NOMO-1 (cell line): ENCODE measurements around the gene DNPH1.

Experiments
- DNase-seq, 2 experiments: peaks; one replicate each; lab custom pipeline; 2025; ENCODE audit not compliant: unreplicated experiment in 2 of 2; lab: John Stamatoyannopoulos, UW

The DNPH1 gene

DNA sequence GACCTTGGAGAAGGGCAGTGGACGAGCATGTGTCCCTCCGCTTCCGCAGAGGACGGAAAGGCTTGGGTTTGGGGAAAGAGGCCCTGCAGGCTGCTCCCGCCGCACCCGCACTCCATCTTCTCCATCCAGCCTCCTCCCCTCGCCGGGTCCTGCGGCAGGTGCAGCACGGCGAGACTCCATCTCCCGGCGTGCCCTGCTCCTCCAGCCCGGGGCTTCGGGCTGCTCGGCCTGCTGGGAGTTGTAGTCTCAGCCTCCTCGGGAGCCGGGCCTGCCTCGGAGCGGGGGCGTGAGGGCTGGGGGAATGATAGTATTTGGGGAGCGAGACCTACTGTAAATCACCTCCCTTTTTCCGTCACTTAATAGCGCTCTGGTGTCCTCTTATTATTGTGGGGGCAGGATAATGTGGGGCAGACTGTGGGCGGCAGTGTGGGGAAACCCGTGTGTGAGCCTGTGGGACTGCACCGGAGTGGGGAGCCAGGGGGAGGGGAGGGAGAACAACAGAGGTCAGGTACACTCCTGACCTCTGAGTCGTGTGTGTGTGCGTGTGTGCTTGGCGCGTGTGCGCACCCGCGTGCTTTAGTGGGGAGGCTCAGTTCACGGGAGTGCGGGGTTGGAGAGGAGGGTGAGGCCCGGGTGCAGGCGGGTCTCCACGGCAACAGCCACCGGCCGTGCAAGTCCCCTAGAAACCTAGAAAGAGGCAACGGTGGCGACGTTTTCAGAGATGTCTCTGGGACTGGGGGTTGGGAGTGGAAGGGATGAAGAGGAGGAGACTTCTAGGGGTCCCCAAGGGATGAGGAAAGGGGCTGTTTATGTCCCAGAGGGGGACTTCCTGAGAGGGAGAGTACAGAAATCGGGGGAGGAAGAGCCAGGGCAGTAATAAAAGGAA, 18.1 kb upstream of the DNPH1 start:
- peak; percentile 67 to 78 for DNase-seq

DNA sequence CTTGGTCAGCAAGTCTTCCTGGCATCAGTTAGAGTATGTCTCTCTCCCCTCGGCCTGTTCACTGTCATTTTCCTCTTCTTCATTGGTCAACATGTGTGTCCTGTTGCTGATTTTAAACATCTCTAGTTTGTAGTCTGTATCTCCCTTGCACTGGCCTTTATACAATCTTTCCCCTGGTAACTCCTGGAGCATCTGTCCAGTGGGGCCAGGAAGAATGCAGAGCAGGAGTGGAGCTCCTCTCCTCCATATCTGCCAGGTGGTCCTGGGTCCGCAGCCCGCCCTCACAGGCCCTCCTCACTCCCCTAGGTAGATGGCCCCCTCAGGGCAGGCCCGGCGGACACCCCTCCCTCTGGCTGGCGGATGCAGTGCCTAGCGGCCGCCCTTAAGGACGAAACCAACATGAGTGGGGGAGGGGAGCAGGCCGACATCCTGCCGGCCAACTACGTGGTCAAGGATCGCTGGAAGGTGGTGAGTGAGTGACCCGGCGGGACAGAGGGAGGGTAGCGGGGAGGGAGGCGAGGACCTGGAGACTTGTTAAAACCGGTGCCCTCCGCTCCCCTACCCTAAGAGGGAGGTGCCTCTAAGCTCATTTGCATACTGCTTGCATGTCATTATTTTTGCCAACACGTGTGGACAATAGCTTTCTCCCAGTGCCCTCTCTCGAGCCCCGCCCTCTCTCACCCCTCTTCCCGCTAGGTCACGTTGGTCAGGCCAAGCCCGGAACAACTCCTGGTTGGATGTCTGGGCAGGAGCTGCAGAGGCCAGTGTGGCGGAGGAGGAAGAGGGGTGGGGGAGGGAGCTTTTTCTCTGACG, 17.2 kb upstream of the DNPH1 start:
- peak; percentile 48 to 51 for DNase-seq

DNA sequence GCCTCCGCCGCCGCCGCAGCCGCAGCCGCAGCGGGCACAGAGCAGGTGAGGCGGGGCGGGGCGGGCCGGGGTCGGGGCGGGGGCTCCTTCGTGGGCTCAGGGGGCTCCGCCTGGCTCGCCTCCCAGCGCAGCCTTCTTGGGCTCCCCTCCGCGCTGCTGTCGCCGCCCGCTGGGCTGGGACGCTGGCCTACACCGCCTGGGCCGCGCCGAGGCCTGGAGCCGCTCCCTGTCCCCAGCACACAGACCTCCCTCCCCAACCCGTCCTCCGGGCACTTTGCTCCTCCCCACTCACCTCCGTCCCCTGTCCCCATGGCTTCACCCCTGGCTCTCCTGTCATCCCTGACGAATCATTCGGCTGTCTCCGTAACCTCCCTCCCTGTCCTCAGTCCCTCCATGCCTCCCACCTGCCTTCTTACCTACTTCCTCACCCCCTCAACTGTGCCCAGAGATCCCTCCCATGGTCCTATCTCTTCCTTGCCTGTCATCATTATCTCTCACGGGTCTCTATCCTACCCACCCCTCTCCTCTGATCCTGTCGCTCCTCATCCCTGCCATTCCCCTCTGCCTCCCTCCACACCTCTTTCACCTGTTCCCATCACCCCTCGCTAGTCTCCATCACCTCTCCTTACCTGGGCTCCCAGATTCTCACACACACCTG, 14.5 kb upstream of the DNPH1 start:
- DNase-seq = no peak

DNA sequence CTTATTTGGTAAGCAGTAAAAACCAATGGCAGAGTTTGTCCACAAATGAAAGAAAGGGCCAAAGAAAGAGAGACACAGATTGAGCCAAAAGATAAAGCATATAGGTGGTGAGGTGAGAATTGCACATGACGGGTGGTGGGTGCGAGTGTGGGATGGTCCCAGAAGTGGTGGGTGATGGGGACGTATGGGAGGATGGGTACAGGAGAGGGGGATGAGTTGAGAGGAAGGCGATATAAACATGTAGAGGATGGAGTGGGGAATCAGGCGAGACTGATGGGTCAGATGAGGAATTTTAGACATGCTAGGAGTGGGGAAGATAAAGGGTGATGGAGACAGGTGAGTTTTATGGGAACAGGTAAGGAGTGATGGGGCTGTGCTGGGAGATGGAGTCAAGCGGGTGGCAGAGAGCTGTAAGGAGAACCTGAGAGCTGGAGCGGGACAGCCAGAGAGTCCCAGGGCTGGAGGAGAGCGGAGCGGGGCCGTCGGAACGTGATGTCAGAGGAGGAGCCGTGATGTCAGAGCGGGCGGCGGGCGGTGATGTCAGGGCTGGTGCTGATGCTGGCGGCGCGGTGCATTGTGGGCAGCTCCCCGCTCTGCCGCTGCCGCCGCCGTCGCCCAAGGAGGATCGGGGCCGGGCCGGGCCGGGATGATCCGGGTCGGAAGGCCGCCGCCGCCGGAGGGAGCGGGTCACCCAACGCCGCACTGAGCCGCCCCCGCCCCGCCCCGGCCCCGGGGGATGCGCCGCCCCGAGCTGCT, 13.8 kb upstream of the DNPH1 start, which contains the start of gene TTBK1:
Gene TTBK1, plus strand, starts transcription at position 574 of the 756 bp plus-strand sequence. CDS start 3,180 bp downstream, outside the sequence.
- no peak for DNase-seq

DNA sequence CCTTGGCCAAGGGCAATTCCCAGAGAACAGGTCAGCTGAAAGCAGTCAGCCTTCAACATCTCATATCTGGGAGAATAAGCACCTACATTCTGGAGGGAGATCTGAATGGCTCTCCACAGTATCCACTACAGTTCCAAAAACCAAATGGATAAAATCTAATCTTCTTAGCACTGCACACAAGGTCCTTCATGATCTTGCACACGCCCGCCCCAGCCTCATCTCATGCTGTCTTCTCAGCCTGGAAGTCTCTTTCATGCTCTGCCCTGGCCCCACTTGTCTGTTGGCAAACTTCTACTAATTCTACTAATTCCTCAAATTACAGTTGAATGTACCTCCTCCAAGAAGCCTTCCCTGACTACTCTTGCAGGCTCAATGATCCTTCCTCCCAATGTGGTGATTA, 12.2 kb upstream of the DNPH1 start:
- DNase-seq = no peak

DNA sequence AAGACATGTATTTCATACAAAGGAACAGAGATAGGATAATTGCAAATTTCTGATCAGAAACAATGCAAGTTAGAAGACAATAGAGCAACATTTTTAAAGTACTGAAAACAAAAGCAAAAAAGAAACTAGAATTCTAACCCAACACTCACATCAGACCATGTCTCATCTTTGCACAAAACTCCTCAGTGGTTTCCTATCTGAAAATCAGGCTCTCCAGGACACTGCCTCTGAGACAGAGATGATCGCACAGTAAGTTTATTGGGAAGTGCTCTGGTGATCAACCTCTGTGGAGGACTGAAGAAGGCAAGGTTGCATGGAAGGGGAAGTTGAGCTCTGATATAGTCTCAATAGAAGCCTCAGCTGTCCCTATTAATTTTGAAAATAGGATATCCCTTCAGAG, 11.7 kb upstream of the DNPH1 start:
- peak in 1 of 2 experiments; percentile 13 for DNase-seq

DNA sequence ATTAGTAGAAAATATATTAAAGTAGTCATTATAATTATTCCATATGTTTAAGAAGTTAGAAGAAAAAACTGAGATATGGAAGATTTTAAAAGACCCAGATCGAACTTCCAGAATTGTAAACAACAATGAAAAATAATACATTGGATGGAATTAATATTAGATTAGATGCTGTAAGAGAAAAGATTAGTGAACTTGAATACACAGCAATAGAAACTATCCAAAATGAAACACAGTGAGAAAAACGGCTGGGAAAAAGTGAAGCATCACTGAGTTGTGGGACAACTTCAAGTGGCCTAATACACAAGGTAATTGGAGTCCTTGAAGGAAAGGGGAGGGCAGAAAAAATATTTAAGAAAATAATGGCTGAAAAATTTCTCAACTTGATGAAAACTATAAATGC, 9.8 kb upstream of the DNPH1 start:
- DNase-seq = no peak

DNA sequence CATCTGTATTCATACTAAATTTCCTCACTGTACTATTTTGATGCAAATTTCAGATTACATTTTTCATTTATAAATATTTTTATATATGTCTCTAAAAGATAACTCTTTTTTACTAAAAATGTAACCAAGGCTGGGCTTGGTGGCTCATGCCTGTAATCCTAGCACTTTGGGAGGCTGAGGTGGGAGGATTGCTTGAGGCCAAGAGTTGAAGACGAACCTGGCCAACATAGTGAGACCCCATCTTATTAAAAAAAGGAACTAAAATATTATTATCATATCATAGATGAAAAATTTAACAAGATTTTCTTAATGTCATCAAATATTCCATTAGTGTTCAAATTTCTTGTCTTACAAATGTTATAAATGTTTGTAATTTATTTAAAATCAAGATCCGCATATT, 6.6 kb upstream of the DNPH1 start:
- DNase-seq = no peak

DNA sequence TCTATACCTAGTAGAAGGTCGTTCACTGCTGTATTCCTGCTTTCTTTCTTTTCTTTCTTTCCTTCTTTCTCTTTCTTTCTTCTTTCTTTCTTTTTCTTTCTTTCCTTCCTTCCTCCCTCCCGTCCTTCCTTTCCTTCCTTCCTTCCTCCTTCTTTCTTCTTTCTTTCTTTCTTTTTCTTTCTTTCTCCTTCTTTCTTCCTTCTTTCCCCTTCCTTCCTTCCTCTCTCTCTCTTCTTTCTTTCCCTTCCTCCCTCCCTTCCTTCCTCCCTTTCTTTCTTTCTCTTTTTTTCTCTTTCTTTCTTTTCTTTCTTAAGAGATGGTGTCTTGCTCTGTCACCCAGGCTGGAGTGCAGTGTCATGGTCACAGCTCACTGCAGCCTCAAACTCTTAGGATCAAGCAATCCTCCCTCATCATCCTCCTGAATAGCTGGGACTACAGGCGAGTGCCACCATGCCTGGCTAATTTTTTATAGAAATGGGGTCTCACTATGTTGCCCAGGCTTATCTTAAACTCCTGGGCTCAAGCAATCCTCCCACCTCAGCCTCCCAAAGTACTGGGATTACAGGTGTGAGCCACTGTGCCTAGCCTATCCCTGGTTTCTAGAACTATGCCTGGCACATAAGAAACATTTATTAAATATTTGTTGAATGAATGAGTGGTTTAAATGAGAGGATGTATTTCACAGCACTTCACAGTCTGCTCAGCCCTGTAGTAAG, 2.6 kb upstream of the DNPH1 start:
- DNase-seq = no peak

DNA sequence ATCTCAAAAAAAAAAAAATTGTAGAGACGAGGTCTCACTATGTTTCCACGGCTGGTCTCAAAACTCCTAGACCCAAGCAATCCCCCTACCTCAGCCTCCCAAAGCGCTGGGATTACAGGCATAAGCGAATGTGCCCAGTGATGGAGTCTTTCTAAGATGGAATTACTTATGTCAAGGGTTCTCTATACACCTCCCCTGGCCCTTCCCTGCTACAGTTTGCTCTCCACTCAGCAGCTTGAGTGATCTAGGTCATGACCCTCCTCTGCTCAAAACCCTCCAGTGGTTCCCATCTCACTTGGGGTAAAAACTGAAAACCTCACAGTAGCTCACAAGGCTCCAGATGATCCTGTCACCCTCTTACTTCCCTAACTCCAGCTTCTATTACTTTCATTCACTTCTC, 1.8 kb upstream of the DNPH1 start:
- no peak for DNase-seq

DNA sequence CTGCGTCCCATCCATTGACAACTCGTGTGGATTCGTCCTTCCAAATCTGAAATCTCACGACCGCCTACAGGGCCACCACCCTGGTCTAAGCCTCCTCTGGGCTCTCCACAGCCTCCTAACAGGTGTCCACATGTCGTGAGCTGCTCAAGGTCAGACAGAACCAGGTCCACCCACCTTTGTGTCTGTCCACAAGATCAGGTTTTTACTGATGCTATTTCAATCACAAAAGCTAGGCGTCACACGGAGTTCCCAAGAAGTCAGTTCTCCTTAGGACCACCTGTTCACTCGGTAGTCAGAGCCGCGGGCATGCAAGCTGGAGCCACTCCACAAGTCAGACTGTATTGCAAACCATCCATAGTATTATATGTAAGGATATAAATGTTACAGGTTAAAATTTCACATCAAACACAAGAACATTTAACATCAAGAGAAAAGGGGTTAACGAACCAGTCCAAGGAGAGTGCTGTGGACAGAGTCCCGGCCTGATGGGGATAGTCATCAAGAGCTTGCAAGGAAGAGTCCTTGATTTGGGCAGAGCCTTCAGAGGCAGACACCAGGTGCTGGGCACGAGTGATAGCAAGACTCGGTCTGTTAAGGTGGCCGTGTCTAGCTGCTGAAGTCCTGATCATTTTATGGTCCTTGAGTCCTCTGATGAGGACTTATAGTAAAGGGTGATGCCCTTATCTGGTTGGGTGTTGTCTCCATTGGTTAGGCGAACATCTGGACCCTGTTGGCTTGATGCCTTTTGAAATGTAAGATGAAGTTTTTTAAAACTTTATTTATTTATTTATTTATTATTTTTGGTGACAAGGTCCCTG, 731 bp upstream of the DNPH1 start:
- no peak for DNase-seq

DNA sequence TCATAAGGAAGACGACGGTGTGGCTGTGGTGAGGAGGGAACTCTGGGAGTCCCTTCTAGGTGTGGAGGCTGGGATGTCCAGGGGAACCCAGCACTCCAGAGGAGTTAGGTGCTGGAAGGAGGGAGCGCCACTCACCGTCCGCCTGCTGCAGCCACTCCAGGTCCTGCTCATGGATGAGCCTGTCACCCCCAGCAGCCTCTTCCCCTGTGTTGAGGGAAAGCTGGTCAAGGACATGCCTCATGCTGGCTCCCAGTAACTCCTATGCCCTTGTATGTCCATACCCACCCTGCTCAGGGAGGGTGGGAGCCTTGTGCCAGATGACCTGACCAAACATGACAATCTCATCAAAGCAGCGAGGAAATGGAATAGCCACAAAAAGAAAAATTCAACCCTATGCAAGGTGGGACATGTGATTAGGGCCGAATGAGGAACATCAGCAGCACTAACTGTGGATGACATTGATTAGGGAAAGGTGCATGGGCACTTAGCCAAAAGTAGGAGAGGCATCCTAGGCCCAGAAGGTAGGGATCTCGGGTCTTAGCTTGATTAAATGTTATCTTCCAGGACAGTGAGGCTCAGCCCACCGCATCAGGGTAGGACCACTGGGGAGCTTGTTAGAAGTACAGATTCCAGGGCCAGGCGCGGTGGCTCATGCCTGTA, 3.0 kb downstream of the DNPH1 start:
- DNase-seq = no peak

DNA sequence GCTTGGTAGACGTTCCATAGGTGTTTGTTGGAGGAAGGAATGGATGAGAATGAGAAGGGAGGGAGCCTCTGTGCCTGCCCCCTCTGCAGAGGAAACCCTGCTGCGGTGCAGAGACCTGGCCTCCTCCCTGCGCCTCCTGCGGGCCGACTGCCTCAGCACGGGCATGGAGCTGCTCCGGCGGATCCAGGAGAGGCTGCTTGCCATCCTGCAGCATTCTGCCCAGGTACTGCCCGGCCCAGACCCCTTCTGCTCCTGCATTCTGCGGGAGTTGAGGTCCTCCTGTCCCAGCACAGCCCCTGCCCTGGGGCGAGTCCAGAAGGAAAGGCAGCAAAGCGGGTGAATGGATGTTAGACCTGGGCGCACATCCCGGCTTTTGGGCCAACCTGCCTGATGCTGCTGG, 6.1 kb downstream of the DNPH1 start:
- DNase-seq = no peak

DNA sequence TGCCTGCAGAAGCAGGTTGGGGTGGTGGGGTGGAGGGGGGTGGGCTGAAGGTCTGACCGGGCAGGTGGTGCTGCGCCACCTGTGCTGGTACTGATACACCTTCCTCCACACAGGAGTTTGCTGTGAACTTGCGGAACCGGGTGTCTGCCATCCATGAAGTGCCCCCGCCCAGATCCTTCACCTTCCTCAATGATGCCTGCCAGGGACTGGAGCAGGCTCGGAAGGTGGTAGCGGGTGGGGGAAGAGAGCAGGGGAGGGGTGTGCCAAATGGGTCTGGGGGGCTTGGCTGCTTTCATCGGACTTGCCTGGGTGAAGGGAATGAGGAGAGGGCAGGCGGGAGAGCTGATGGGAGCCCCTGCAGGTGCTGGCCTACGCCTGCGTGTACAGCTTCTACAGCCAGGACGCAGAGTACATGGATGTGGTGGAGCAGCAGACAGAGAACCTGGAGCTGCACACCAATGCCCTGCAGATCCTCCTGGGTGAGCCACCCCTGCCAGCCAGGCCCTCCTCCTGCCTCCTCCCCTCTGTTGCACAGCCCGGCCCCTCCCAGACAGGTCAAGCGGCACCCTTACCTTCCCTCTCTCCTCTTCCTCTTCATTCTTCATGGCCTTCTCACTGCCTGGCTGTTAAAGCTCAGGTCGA, 6.7 kb downstream of the DNPH1 start:
- no peak for DNase-seq

DNA sequence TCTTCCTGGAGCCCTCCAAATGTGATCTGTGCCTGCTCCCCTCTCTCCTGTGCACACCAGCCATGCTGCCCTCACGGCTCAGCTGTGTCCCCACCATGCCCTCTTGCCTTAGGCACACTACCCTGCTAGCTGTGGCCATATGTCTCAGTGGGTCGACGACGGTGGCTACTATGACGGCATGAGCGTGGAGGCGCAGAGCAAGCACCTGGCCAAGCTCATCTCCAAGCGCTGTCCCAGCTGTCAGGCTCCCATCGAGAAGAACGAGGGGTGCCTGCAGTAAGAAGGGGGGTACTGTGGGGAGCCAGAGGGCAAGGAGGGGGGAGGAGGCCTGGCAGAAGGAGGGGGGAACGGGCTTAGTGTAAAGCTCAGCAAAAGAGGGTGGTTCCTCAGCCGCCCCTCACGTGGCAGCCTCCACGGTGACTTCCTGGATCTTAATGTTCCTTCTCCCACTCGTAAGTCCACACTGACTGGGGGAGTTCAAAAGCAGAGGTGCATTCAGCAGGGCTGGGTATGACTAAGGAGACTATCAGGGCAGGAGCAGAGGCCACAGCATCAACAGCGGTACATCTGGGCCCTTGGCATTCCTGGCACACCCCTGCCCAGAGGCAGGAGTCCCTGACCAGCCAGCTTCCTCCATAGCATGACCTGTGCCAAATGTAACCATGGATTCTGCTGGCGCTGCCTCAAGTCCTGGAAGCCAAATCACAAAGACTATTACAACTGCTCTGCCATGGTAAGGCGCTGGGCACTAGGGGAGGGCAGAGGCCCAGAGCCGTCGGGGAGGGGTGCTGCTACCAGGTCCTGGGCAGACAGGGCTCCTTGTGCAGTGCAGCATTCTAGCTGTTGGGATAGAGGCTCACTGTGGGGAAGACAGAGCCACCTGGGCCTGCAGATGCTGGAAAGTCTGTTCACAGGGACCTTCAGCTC, 8.0 kb downstream of the DNPH1 start:
- no peak for DNase-seq

DNA sequence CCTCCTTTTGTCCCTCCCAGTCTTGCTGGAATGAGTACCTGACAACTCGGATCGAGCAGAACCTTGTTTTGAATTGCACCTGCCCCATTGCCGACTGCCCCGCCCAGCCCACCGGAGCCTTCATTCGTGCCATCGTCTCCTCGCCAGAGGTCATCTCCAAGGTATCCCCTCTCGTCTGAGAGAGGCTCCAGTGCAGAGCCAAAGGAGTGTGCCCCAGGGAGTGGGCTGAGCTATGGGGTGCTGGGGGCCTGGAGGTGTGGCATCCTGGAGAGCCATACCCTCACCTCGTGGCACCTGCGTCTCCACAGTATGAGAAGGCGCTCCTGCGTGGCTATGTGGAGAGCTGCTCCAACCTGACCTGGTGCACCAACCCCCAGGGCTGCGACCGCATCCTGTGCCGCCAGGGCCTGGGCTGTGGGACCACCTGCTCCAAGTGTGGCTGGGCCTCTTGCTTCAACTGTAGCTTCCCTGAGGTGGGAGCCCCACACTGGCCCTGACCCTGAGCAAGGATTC, 8.8 kb downstream of the DNPH1 start:
- no peak for DNase-seq

DNA sequence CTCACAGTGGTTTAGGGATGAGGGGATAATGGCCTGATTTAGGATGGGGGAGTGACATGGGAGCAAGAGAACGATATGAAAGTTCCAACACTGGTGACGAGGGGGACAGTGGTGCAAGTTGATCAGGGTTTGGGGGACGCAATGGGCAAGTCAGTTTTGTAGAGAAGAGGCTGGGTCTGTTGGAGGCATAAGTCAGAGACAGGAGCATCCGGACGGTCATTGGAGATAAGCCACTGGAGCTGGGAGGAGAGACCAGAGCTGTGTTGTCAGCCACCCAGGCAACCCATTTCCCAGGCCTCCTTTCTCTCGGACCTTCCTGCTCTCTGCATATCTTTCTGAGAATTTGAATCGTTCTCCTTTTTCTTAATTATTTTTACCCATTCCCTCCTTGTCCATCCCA, 9.5 kb downstream of the DNPH1 start:
- DNase-seq = no peak
